NOMO-1 (cell line): Measurements from ENCODE around the gene GCG.

Source experiments
- DNase-seq, 2 experiments: peaks; one replicate each; lab custom pipeline; 2025; ENCODE audit not compliant: unreplicated experiment in 2 of 2; lab: John Stamatoyannopoulos, UW

Gene GCG

DNA sequence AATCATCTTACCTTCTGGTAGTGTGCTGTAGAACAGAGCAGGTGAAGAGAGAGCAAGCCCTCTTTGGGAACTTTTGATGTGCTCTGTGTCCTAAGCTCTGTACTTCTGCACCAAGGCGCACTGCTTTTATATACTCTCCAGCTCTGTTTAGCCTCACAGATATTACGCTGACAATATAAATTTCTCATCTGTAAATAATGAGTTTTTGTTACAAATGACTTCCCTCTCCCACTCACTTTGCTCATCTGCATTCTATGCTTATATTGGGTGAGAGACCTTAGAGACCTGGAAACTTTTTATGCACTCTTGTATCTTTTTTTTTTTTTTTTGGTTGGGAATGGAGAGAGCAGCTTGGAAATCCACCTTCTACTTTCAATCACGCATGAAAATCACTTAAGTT is at the start of gene GCG:
GCG (minus strand) TSS at position 101 of the 400 bp plus-strand sequence. CDS start 3,069 bp downstream, outside the sequence.
- no peak for DNase-seq

- DNase-seq, result no peak
Measured at GRCh38 chr2:162200636-162201035, 48.6 kb upstream of the GCG start.

- DNase-seq, result no peak
Measured at GRCh38 chr2:162199913-162200312, 47.9 kb upstream of the GCG start.

GRCh38 chr2:162198239-162198638 is 46.2 kb upstream of the GCG start:
- no peak for DNase-seq

DNA sequence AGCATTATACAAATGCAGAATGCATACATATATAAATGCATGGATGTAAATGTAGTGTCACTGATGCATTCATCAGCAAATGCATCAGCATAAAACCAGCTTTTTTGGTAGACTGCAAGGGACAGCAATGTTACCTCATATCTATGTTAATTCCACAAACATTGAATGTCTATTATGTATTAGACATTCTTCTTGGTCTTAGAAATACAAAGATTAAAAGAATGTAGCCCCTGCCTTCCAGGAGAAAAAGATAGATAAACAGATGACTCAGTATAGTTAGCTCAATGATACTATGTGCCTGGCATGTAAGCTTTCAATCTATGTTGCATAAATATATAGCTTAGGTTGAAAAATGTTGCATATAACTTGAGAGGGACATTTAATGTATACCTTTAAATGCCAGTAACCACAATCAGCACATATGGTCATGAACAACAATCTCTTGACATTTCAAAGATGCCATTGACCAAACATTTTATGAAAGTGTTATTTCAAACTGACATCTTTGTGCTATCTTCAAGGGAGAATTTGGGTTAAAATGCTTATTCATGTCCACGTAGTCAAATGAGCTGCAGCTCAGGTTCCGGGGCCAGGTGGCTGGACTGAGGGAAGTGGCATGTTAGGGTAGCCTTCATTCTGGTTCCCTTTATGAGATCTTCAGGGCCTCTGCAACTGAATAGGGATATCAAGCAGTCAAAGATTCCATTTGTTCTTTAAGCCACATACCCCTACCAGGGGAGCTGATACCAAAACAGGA is 45.2 kb upstream of the GCG start:
- DNase-seq, result no peak

- no peak for DNase-seq
Measured at GRCh38 chr2:162196638-162197037, 44.6 kb upstream of the GCG start.

DNA sequence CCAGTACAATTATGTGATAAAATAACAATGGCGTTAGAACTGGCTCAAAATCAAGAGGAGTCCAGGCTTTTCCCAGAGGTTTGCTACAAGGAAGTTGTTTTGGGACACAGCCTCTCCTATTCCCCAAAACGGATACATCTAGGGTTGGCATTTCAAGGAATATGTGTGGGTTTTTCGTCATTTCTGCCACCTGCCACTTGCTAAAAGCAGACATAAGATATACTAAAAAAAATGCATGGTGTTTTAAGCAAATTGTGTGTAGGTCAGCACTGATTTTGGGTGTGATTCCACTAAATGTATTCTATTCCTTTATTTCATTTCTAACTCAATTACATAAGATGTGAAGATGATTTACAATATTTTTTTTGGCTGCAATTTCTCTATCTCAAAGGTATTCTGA is 36.4 kb upstream of the GCG start:
- no peak for DNase-seq

- no peak for DNase-seq
Measured at GRCh38 chr2:162185541-162186232, 33.6 kb upstream of the GCG start.

- DNase-seq, result no peak
Measured at GRCh38 chr2:162184821-162185450, 32.9 kb upstream of the GCG start.

DNA sequence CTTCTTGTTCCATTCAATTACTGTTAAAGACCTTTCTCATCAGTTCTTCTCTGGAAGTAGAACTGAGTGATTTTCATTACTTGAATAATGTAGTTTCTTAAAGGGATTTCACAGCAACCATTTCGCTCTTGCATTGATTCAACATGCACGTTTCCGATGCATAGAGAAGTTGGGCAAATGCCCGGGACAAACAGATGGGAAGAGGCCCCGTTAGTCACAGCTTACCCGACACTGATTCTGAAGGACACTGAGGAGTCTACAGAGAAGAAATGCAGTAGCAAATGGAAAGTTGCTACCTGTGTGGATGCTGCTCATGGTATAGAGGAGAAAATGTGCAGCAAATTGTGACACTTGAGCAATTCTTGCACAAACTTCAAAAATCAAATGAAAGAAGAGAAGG is 32.3 kb upstream of the GCG start:
- no peak for DNase-seq

- DNase-seq, result no peak
Measured at GRCh38 chr2:162182395-162182794, 30.3 kb upstream of the GCG start.

GRCh38 chr2:162177301-162177700 is 25.3 kb upstream of the GCG start:
- no peak for DNase-seq

GRCh38 chr2:162175714-162176113 is 23.7 kb upstream of the GCG start:
- DNase-seq, result no peak

- no peak for DNase-seq
Measured at GRCh38 chr2:162174746-162175145, 22.7 kb upstream of the GCG start.

DNA sequence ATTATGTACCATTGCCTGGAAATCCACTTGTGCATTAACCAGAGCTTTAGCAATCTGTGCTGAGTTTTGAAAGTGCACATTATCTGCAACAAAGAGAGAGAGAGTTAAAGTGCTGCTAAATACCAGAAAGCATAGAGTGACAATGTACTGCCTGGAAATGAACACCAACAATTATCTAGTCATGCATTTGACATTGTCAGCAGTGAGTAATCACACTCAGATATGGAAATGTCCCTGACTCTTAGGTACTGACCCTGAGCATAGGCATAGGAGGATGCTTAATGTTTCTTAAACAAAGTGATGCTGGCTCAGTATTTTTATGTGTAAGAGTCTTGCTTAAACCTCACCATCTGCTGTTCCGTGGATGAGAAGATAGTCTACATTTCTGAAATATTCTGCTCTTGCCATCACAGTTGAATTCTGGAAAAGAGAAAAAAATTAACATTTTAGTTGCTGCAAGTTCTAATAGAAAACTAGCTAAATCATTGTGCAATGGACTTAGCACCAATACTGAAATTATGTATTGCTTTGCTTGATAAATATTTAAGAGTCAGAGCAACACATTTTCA is 20.8 kb upstream of the GCG start:
- no peak for DNase-seq

GRCh38 chr2:162166745-162167144 is 14.7 kb upstream of the GCG start:
- DNase-seq, result no peak

DNA sequence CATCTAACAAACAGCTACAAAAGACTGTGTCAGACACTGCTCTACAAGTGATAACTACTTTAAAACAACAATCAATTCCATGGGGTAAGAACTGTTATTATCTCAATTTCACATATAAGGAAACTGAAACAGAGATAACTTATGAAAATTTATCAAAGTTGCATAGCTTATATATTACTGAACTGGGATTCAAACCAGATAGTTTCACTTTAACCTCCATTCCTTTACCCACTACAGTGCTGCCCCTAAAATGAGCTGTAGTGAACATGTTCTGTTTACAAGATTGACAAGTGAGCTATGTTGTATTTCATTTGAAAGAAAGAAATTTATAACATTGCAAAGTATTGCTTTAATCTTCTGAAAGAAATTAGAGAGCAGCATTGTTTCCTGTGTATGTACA is 14.1 kb upstream of the GCG start:
- DNase-seq, result no peak

DNA sequence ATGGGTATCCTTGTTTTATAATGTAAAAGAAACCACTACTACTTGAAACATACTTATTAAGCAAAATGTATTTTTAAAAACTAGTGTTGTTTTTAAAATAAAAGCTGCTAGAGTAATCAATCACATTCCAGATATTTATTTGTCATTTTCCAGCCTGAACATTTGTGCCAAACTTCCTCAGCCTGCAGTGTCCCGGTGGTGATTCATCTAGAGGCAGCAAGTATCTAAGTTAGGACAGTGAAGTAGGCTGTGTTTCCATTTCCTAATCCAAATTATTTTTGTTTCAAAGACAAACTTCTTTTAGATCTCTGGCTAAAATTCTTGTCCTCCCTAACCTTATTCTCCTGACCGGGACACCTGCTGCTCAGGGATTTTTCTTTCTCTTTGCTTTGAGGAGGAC is 12.8 kb upstream of the GCG start:
- no peak for DNase-seq

- no peak for DNase-seq
Measured at GRCh38 chr2:162159446-162159845, 7.4 kb upstream of the GCG start.

DNA sequence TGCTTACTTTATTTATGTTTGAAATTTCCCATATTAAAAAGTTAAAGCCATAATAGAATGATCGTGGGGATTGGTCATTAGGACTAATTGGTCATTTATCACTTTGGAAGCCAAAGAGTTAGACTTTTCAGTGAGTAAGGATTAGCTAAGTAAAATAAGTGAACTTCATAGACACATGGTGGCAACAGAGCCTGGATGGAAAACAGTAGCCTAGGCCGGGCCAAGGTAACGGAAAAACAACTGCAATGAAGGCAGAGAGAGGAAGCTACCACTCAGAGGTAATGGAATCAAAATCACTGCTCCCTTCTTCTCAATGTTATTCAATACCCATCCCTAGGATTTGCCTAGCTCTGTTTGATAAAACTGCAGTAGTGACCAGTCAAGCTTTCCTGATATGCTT is 4.1 kb upstream of the GCG start:
- no peak for DNase-seq

DNA sequence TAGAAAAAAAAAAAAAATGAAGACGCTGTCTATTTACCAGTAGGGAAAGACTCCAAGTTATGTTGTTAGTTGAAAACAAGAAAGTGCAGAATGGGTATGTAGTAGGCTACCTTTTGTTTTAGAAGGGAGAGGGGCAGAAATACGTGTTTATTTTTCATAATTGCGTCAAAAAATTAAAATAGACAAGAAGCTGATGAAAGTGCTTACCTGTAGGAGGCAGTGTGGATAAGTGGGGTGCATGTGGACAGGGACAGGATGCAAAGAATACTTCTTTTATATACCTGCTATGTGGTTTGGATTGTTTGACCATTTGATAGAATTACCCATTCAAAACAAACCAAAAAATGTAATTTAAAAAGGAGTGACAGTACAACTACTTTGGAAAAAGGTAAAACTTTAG is 3.0 kb upstream of the GCG start:
- no peak for DNase-seq
